Pons (tissue), 1 donor: Measurements from ENCODE around the gene GAPVD1.
"Not testable (repeated sequence)": the region's sequence is repeated elsewhere in the genome, so short reads cannot be mapped to it uniquely, and the experiment has no call there.

Experiments
- DNase-seq: peaks from one replicate; pipeline ENCODE4 v3.0.0-alpha.2; 2016; ENCODE audit warnings: low spot score

The GAPVD1 gene, protein sequence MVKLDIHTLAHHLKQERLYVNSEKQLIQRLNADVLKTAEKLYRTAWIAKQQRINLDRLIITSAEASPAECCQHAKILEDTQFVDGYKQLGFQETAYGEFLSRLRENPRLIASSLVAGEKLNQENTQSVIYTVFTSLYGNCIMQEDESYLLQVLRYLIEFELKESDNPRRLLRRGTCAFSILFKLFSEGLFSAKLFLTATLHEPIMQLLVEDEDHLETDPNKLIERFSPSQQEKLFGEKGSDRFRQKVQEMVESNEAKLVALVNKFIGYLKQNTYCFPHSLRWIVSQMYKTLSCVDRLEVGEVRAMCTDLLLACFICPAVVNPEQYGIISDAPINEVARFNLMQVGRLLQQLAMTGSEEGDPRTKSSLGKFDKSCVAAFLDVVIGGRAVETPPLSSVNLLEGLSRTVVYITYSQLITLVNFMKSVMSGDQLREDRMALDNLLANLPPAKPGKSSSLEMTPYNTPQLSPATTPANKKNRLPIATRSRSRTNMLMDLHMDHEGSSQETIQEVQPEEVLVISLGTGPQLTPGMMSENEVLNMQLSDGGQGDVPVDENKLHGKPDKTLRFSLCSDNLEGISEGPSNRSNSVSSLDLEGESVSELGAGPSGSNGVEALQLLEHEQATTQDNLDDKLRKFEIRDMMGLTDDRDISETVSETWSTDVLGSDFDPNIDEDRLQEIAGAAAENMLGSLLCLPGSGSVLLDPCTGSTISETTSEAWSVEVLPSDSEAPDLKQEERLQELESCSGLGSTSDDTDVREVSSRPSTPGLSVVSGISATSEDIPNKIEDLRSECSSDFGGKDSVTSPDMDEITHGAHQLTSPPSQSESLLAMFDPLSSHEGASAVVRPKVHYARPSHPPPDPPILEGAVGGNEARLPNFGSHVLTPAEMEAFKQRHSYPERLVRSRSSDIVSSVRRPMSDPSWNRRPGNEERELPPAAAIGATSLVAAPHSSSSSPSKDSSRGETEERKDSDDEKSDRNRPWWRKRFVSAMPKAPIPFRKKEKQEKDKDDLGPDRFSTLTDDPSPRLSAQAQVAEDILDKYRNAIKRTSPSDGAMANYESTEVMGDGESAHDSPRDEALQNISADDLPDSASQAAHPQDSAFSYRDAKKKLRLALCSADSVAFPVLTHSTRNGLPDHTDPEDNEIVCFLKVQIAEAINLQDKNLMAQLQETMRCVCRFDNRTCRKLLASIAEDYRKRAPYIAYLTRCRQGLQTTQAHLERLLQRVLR (N-terminal part only)

DNA sequence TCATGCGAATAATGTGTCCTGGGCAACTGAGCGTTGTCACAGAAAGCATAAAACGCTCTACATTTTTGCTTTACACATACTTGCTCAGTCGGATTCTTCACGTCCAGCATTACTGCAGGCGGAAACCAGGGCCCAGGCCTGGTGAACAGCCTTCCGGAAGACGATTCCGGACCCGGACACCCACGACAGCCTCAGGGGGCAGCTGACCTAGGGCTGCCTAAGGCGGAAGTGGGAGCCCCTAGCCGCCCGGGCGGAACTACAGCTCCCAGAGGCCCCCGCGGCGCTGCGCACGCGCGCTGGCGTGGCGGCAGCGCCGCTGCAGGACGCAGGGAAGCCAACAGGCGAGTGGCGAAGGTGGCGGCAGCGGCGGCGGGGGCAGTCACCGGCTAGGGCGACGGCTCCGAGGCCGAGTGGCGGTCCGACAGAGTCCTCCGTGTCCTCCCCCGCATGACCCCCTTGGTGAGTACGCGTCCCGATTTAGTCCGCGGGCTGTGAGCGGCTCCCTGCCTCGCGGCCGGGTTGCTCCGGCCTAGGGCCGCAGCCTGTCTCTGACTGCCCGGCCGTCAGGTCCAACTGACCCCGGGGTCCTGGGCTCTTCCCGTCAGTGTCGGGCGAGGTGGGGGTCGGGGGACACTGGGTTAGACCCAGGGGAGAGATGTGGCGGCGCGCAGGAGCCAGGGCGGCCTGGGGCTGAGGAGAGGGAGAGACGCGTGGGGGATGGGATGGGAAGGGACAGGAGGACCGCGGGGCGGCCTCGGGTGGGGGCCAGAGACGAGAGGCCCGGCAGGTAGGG is at the start of gene GAPVD1:
TSS of gene GAPVD1 (plus strand) at position 326 of the 793 bp plus-strand sequence. CDS start 37,096 bp downstream, outside the sequence.
- peak; percentile 92 for DNase-seq

DNA sequence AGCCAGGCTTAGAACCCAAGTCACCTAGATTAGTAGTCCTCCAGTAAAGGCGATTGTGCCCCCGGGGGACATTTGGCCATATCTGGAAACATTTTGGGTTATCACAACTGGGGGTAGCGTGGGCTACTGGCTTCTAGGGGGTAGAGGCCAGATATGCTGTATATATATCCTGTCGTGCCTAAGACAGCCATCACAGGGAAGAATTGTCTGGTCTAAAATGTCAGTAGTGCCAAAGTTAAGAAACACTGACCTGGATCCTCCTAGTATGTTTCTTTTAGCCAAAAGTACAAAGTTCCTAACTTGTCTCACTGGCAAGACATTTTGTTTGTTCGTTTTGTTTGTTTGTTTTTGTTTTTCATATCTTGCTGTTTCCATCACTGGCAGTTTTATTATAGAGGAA is 47.4 kb upstream of the GAPVD1 start:
- DNase-seq: no peak

DNA sequence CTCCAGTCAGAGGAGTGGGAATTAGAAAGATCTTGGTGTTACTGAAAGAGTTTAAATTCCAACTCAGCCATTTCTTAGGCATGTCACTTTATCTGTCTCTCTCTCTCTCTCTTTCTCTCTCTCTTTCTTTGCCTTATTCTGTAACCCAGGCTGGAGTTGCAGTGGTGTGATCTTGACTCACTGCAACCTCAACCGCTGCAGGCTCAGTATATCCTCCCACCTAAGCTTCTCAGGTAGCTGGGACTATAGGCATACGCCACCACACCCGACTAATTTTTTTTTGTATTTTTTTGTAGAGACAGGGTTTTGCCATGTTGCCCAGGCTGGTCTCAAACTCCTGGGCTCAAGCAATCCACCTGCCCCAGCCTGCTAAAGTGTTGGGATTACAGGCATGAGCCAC is 43.0 kb upstream of the GAPVD1 start:
- DNase-seq: no peak

DNA sequence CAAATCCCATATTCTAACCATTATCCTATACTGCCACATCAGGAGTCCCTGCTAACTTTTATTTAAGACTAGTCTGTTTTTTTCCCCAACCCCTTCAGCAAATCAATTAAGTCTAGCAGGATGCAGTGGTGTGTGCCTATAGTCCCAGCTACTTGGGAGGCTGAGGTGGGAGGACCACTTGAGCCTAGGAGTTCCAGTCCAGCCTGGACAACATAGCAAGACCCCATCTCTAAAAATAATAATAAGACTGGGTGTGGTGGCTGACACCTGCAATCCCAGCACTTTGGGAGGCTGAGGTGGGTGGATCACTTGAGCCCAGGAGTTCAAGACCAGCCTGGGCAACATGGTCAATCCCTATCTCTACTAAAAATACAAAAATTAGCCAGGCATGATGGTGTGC is 36.8 kb upstream of the GAPVD1 start:
- not testable (repeated sequence) for DNase-seq

DNA sequence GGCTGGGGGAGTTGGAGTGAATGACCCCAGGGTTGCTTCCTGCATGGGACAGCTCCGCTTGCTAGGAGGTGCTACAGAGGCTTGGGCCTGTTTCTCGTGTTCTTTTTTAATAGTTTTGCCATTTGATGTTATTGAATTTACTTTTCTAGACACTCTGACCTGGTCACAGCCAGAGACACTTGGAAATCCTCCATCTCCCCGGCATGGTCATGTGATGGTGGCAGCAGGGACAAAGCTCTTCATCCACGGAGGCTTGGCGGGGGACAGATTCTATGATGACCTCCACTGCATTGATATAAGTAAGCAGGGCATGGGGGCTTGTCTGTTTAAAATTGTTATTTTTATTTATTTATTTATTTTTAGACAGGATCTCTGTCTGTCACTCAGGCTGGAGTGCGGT is 33.9 kb upstream of the GAPVD1 start:
- DNase-seq: peak; percentile 30

DNA sequence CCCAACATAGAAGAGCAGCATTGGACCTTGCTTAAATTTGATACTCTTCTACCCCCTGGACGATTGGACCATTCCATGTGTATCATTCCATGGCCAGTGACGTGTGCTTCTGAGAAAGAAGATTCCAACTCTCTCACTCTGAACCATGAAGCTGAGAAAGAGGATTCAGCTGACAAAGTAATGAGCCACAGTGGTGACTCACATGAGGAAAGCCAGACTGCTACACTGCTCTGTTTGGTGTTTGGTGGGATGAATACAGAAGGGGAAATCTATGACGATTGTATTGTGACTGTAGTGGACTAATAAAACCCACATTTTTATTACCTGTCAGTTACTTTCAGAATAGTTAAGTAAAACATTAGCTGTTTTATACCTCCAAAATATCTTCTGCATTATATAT is 27.9 kb upstream of the GAPVD1 start:
- DNase-seq: no peak

DNA sequence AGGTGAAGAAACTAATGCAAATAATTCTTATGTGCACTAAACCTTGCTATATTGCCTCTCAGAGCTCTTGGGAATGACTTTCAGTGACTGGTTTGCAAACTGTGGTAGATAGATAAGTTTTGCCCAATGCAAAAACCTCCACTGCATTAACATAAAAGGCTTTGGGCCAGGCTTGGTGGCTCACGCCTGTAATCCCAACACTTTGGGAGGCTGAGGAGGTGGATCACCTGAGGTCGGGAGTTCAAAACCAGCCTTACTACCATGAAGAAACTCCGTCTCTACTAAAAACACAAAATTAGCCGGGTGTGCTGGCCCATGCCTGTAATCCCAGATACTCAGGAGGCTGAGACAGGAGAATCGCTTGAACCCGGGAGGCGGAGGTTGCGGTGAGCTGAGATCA is 27.5 kb upstream of the GAPVD1 start:
- DNase-seq: not testable (repeated sequence)

DNA sequence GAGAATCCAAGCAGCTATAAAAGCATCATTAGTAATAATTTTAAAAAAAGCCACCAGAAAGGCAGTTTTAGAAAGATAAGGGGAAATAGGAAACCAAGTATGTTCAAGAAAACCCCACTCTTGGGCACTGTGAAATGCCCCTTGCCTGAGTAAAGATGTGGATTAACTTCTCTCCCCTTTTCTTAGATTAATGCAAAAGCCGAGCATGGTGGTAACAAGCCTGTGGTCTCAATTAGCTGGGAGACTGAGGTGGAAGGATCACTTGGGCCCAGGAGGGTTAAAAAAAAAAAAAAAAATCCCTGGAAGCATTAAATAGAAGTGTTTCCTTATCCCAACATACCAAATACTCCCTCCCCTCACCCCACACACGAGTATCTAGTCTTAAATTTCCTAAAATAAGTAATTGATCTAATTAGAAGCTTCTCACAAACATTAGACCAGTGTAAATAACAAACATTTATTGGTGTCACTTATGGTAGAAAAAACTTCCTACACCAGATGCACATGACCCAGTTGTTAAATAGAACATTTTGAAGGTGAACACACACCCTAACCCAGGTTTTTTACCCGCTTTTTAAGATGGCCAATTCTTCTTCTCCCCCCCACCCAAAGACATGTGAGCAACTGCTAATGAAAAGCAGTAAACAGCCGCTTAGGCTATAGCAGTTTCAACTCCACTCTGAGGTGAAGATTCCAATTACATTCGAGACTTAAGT is 25.7 kb upstream of the GAPVD1 start:
- DNase-seq: no peak

DNA sequence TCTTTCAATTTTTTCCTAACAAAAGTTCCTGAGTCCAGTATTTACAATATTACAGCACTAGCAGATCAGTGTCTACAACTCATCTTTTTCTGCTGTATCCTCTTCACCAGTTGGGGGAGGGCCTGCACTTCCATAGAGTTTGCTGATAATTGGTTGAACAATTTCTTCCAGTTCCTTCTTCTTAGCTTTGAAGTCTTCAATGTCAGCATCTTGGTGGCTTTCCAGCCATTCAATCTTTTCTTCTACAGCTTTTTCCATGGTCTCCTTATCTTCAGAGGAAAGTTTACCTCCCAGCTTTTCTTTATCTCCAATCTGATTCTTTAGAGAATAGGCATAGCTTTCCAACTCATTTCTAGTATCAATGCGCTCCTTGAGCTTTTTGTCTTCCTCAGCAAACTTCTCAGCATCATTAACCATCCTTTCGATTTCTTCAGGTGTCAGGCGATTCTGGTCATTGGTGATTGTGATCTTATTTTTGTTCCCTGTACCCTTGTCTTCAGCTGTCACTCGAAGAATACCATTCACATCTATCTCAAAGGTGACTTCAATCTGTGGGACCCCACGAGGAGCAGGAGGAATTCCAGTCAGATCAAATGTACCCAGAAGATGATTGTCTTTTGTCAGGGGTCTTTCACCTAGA is 25.0 kb upstream of the GAPVD1 start:
- not testable (repeated sequence) for DNase-seq

DNA sequence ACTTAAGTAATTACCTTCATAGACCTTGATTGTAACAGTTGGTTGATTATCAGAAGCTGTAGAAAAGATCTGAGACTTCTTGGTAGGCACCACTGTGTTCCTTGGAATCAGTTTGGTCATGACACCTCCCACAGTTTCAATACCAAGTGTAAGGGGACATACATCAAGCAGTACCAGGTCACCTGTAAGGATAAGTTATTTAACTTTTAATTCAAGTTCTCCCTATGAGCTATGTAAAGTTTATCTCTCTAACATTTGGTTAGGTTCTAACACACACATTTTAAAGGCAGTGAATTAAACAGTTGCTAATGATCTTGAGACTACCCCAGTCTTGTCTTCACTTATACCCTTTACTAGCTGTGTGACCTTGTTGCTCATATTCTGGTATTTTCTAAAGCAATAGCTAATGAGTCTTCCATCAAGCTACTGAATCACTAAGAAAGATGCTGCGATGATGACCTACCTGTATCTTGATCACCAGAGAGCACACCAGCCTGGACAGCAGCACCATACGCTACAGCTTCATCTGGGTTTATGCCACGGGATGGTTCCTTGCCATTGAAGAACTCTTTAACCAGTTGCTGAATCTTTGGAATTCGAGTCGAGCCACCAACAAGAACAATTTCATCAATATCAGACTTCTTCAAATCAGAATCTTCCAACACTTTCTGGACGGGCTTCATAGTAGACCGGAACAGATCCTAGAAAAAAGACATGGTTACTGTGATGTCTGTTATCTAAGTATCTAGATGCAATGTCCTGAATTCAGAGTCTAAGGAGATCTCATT is 23.3 kb upstream of the GAPVD1 start:
- DNase-seq: no peak

DNA sequence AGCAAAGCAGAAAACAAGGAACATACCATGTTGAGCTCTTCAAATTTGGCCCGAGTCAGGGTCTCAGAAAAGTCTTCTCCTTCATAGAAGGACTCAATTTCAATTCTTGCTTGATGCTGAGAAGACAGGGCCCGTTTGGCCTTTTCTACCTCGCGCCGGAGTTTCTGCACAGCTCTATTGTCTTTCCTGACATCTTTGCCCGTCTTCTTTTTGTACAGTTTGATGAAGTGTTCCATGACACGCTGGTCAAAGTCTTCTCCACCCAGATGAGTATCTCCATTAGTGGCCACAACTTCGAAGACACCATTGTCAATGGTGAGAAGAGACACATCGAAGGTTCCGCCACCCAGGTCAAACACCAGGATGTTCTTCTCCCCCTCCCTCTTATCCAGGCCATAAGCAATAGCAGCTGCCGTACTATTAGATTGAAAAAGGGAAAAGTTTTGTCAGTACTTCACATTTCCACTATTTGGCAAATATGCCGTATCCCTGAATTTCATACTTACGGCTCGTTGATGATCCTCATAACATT is 22.6 kb upstream of the GAPVD1 start:
- no peak for DNase-seq

DNA sequence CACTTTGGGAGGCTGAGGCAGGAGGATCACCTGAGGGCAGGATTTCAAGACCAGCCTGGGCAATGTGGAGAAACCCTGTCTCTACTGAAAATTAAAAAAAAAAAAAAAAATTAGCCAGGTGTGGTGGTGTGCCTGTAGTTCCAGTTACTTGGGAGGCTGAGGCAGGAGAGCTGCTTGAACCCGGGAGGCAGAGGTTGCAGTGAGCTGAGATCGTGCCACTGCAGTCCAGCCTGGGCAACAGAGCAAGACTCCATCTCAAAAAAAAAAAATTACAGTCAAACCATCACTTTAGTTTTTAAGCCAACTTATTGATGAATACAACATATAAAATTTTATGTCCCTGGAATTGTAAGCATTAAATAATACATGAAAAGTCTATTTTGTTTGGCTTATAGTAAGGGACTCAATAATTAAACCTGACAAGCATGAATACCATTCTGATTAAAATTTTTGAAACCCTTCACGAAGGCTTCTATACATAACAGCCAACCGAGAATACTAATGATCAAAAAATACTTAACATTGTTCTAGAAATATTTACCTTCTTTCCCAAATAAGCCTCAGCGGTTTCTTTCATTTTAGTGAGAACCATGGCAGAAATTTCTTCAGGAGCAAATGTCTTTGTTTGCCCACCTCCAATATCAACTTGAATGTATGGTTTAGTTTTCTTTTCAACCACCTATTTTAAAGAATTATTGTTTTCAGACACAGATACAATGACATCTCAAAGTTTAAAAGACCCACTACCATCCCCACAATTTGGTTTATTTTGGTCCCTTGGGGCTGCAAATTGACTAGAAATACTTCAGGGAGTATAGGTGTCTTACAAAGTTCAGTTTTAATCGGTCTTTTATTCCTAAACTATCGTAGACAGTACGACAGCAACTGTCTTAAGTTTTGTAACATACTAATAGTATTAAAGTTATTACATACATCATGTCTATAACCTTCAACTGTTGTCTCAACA is 21.7 kb upstream of the GAPVD1 start:
- no peak for DNase-seq

DNA sequence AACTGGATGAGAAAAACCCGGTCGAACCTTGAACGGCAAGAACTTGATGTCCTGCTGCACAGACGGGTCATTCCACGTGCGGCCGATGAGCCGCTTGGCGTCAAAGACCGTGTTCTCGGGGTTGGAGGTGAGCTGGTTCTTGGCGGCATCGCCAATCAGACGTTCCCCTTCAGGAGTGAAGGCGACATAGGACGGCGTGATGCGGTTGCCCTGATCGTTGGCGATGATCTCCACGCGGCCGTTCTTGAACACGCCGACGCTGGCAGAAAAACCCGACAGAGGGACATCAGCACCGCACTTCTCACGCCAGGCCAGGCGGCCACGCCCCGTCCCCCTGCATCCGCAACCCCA is 21.0 kb upstream of the GAPVD1 start:
- DNase-seq: no peak

DNA sequence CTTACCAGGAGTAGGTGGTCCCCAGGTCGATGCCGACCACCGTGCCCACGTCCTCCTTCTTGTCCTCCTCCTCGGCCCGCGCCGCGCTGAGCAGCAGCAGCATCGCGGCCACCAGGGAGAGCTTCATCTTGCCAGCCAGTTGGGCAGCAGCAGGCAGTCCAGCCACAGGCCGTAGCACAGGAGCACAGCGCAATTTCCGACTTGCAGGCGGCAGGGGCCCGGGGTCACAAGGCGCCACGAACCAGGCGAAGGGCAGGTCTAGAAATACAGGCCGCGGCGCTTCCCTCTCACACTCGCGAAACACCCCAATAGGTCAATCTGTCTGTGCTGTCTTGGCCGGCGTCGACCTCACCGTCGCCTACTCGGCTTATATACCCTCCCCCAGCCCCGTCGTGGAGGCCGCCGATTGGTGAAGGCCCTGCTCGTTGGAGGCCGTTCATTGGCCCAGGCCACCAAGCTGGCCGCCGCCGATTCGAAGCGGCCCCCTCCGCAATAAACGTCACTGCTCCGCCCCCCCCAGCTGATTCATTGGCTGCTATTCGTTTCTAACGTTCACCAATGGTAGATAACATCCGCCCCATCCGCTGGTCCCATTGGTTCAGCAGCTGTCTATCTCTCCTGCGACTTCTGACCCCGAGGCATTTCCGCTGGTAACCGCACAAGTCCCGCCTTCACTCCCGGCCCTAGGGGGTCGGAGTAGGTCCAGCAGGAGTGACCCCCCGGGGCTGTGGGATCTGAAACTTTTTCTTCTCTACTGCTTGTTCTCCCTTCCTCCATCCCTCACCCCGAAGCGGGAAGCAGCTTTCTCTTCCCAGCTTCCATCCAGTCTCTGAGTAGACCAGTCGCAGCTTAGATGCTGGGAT is 20.4 kb upstream of the GAPVD1 start, which contains the start of gene HSPA5:
TSS of gene HSPA5 (minus strand) at position 344 of the 863 bp plus-strand sequence. CDS start at position 127, 217 bp downstream.
- DNase-seq: peak; percentile 100

DNA sequence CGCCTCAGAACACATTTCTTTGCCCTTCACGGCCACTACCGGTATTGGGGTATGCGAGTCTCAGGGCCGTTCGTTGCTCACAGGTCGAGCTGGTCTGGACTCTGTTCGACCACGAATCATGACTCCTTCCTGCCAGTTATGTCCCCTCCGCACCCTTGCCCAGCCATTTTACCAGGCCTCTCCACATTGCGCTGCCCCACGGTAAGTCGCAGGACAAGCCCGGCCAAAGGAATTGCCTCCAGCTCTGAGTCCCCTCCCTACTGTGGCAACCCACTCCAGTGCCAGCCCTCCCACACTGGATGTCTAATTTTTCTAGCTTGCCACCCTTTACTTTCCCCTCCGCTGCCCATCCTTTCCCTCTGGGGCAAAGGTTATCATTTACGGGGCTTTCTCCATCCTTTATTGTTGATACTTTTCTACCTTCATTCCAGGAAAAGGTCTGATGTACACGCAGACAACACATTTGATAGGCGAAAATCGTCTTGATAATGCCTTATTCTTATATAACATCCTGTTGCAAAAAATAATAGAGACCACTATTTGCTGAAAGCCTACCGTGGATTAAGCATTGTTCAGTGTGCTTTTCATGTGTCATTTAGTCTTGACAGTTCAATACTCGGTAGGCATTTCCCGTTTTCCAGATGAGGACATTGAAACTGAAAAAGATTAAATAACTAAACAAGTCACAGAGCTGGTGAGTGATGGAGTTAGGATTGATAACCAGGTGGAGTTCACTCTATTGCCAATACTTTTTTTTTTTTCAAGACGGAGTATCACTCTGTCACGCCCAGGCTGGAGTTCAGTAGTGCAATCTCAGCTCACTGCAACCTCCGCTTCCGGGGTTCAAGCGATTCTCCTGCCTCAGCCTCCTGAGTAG is 19.5 kb upstream of the GAPVD1 start:
- peak; percentile 24 for DNase-seq

DNA sequence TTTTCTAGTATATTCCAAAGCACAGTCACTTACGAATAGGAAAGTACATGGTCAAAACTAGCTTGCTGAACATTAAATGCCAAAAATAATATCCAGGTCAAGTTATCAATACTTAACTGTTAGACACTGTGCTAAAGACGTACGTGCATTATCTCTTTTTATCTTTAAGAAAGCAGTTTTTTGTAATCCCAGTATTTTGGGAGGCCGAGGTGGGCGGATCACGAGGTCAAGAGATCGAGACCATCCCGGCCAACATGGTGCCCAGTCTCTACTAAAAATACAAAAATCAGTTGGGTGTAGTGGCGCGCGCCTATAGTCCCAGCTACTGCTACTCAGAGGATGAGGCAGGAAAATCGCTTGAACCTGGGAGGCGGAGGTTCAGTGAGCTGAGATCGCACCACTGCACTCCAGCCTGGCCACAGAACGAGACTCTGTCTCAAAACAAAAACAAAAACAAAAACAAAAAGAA is 17.8 kb upstream of the GAPVD1 start:
- DNase-seq: no peak
